ENCODE measurements around the gene ZNF511. TPM values are rescaled to one million over a fixed set of nuclear protein-coding genes. Genes with fewer than 3 reads are reported as not detected.
A peak's percentile ranks its signal among the peaks of the same experiment; 100 is the strongest.

ZNF511 gene
- total and polyA plus RNA-seq, 3 experiments from 2014 or later, result 82.2 to 90.8 (median 83.2) TPM

DNA sequence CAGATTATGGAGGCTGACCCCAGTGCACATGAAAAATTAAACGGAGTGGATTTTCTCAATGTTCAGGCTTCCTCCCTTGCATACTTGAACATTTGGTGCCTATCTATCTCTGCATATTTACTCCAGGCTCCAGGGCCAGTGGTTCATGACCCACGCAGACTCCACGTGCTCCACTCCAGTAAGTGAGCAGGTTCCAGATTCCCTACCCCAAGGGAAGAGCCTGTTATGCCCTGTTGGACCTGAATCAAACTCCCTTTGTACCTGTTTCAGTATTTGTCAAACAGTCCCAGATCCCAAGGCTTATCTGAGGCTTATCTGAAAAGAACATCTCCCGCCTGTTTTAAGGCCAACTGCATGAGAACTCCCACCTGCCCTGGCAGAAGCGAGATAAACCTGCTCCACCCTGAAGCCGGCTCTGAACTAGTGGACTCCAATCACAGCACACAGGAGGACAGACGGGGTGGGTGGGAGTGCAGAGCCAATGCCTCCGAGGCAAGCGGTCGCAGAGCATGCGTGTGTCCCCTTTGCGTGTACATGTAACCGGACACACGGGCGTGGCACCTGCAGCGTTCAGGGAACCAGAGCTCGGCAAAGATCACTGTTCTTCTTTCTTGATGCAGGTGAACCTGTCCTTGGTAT is 51.4 kb downstream of the ZNF511 start:
- Histone ChIP-seq H3K36me3 (ENCODE audit: insufficient read depth, low read length) (no peaks in the 10 kb centered on the region), H3K4me3 (ENCODE audit: low read length) (no peak overlapping the region), H3K4me1 (ENCODE audit: insufficient read depth, low read length) (peaks cover 6% of the 10 kb centered on the region), H3K27me3 (ENCODE audit: insufficient read depth, low read length, poor library complexity, severe bottlenecking) (no peaks in the 10 kb centered on the region), H3K27ac (ENCODE audit: low read depth, low read length) (no peak overlapping the region), H3K9me3 (ENCODE audit: low read length) (no peaks in the 10 kb centered on the region)
- H3K36me3 Mint-ChIP-seq, result peaks cover 4 to 24% (median 6%) of the 10 kb centered on the region in 3 donors
- POLR2A ChIA-PET, result no interaction called here
- DNase-seq, result no peak
- CTCF ChIA-PET, result interaction anchor here (3.5 kb wide), 1 partner anchor 31 kb away, joined by 16 read pairs; no protein-coding TSS in a partner anchor
- peaks cover 9 to 37% (median 25%) of the 10 kb centered on the region in 3 donors for H3K4me1 Mint-ChIP-seq
- no peaks in the 10 kb centered on the region for H3K9me3 Mint-ChIP-seq
- H3K27me3 Mint-ChIP-seq, result no peaks in the 10 kb centered on the region
- peak overlapping the region in 6 of 8 donors; percentile 29 to 75 (median 50) for H3K27ac Mint-ChIP-seq
- peak overlapping the region in 2 of 7 donors; percentile 28 to 33 for H3K4me3 Mint-ChIP-seq

DNA sequence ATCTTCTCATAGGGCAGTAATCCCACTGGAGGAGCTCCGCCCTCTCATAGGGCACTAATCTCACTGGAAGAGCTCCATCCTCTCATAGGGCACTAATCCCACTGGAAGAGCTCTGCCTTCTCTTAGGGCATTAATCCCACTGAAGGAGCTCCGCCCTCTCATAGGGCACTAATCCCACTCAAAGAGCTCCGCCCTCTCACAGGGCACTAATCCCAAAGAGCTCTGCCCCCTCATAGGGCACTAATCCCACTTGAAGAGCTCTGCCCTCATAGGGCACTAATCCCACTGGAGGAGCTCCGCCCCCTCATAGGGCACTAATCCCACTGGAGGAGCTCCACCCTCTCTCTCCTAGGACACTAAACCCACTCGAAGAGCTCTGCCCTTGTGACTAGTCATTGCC is 52.5 kb downstream of the ZNF511 start:
- Histone ChIP-seq H3K9me3 (ENCODE audit: low read length) (no peaks in the 10 kb centered on the region), H3K4me1 (ENCODE audit: insufficient read depth, low read length) (peaks cover 6% of the 10 kb centered on the region), H3K4me3 (ENCODE audit: low read length) (no peak overlapping the region), H3K36me3 (ENCODE audit: insufficient read depth, low read length) (no peaks in the 10 kb centered on the region), H3K27me3 (ENCODE audit: insufficient read depth, low read length, poor library complexity, severe bottlenecking) (no peaks in the 10 kb centered on the region), H3K27ac (ENCODE audit: low read depth, low read length) (no peak overlapping the region)
- peak overlapping the region in 5 of 8 donors; percentile 36 to 75 (median 49) for H3K27ac Mint-ChIP-seq
- no peaks in the 10 kb centered on the region for H3K9me3 Mint-ChIP-seq
- peak overlapping the region in 6 of 7 donors; percentile 36 to 79 (median 52) for H3K4me3 Mint-ChIP-seq
- no peak for DNase-seq
- ChIA-PET CTCF (interaction anchor here (0.7 to 3.5 kb wide), 5 partner anchors 9 to 53 kb away, joined by 3 to 16 read pairs (median 3); no protein-coding TSS in a partner anchor), POLR2A (interaction anchor here (0.9 kb wide), 1 partner anchor 28 kb away, joined by 4 read pairs; no protein-coding TSS in a partner anchor)
- no peaks in the 10 kb centered on the region for H3K27me3 Mint-ChIP-seq
- H3K4me1 Mint-ChIP-seq, result peaks cover 6 to 34% (median 25%) of the 10 kb centered on the region in 3 donors
- H3K36me3 Mint-ChIP-seq, result peaks cover 4 to 35% (median 6%) of the 10 kb centered on the region in 3 donors

DNA sequence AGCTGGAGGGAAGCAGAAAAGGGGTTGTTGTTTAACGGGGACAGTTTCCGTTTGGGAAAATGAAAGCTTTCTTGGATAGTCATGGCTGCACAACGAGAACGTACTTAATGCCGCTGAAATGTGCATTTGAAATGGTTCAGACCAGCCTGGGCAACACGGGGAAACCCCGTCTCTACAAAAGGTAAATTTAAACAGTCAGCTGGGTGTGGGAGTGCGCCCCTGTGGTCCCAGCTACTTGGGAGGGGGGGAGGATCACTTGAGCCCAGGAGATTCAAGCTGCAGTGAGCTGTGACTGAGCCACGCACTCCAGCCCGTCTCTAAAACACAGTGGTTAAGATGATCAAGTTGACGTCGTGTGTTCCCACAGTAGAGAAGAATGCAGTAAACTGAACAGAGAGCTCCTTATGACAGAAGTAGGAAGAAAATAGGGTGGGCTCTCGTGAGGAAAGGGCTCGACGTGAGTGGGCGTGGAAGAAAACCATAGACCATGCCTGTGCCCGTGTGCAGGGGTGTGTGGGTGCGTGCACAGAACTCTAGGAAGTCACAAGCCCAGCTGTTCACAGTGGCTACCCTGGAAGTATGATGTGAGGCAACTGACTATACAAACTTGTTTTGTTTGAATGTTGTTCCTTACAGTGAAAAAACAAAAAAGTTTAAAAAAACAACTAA is 53.2 kb downstream of the ZNF511 start:
- peaks cover 6 to 32% (median 25%) of the 10 kb centered on the region in 3 donors for H3K4me1 Mint-ChIP-seq
- CTCF ChIA-PET, result interaction anchor here (1.0 to 3.5 kb wide), 4 partner anchors 9 to 37 kb away, joined by 3 to 16 read pairs (median 3); no protein-coding TSS in a partner anchor
- H3K9me3 Mint-ChIP-seq, result no peaks in the 10 kb centered on the region
- peak overlapping the region in 7 of 8 donors; percentile 36 to 78 (median 70) for H3K27ac Mint-ChIP-seq
- H3K27ac ChIP-seq (ENCODE audit: low read depth, low read length), result no peak overlapping the region
- peaks cover 4 to 40% (median 6%) of the 10 kb centered on the region in 3 donors for H3K36me3 Mint-ChIP-seq
- no peaks in the 10 kb centered on the region for H3K9me3 ChIP-seq (ENCODE audit: low read length)
- H3K4me3 ChIP-seq (ENCODE audit: low read length), result no peak overlapping the region
- H3K27me3 ChIP-seq (ENCODE audit: insufficient read depth, low read length, poor library complexity, severe bottlenecking), result no peaks in the 10 kb centered on the region
- DNase-seq, result no peak
- H3K36me3 ChIP-seq (ENCODE audit: insufficient read depth, low read length), result no peaks in the 10 kb centered on the region
- H3K4me3 Mint-ChIP-seq, result peak overlapping the region; percentile 36 to 79 (median 48)
- POLR2A ChIA-PET, result interaction anchor here (0.9 kb wide), 1 partner anchor 27 kb away, joined by 4 read pairs; no protein-coding TSS in a partner anchor
- H3K4me1 ChIP-seq (ENCODE audit: insufficient read depth, low read length), result peaks cover under 1% of the 10 kb centered on the region
- no peaks in the 10 kb centered on the region for H3K27me3 Mint-ChIP-seq

Other genes starting within 250 kb of the ZNF511 start
- not detected for gene ADGRA1, start 221.0 kb upstream of the ZNF511 start, total RNA-seq
- gene ADGRA1, start 221.0 kb upstream of the ZNF511 start, polyA plus RNA-seq, result not detected
- not detected for gene KNDC1, start 148.7 kb upstream of the ZNF511 start, total RNA-seq
- 0.05 TPM for gene KNDC1, start 148.7 kb upstream of the ZNF511 start, polyA plus RNA-seq
- not detected for gene UTF1, start 78.7 kb upstream of the ZNF511 start, total RNA-seq
- not detected for gene UTF1, start 78.7 kb upstream of the ZNF511 start, polyA plus RNA-seq
- not detected for gene VENTX, start 71.1 kb upstream of the ZNF511 start, total RNA-seq
- gene VENTX, start 71.1 kb upstream of the ZNF511 start, polyA plus RNA-seq, result not detected
- gene ADAM8, start 32.0 kb upstream of the ZNF511 start, total RNA-seq, result 10 to 100 TPM; 67.0 to 70.0 TPM
- gene ADAM8, start 32.0 kb upstream of the ZNF511 start, polyA plus RNA-seq, result 74.9 TPM
- 10 to 100 TPM; 67.9 to 68.1 TPM for gene TUBGCP2, start within 50 bp of the ZNF511 start, total RNA-seq
- 39.9 TPM for gene TUBGCP2, start within 50 bp of the ZNF511 start, polyA plus RNA-seq
- gene CALY, start 28.0 kb downstream of the ZNF511 start, total RNA-seq, result 1 to 10 TPM in 1 of 2 experiments, under 1 TPM in 1; 0.92 to 1.3 TPM
- 0.83 TPM for gene CALY, start 28.0 kb downstream of the ZNF511 start, polyA plus RNA-seq
- not detected for gene PRAP1, start 38.5 kb downstream of the ZNF511 start, total RNA-seq
- gene PRAP1, start 38.5 kb downstream of the ZNF511 start, polyA plus RNA-seq, result not detected
- 10 to 100 TPM; 34.6 to 39.8 TPM for gene FUOM, start 49.1 kb downstream of the ZNF511 start, total RNA-seq
- gene FUOM, start 49.1 kb downstream of the ZNF511 start, polyA plus RNA-seq, result 22.9 TPM
- gene ECHS1, start 64.4 kb downstream of the ZNF511 start, total RNA-seq, result 10 to 100 TPM; 74.7 to 76.3 TPM
- gene ECHS1, start 64.4 kb downstream of the ZNF511 start, polyA plus RNA-seq, result 103 TPM
- 1 to 10 TPM; 6.4 to 6.7 TPM for gene PAOX, start 70.3 kb downstream of the ZNF511 start, total RNA-seq
- 16.8 TPM for gene PAOX, start 70.3 kb downstream of the ZNF511 start, polyA plus RNA-seq
- gene MTG1, start 85.2 kb downstream of the ZNF511 start, total RNA-seq, result 10 to 100 TPM; 53.9 to 54.6 TPM
- gene MTG1, start 85.2 kb downstream of the ZNF511 start, polyA plus RNA-seq, result 38.5 TPM
- gene SPRN, start 115.7 kb downstream of the ZNF511 start, total RNA-seq, result not detected
- gene SPRN, start 115.7 kb downstream of the ZNF511 start, polyA plus RNA-seq, result 0.43 TPM
- 1 to 10 TPM; 1.4 to 1.5 TPM for gene SCART1, start 145.0 kb downstream of the ZNF511 start, total RNA-seq
- gene SCART1, start 145.0 kb downstream of the ZNF511 start, polyA plus RNA-seq, result 3.2 TPM
- gene CYP2E1, start 218.4 kb downstream of the ZNF511 start, total RNA-seq, result under 1 TPM; 0.28 to 0.40 TPM
- gene CYP2E1, start 218.4 kb downstream of the ZNF511 start, polyA plus RNA-seq, result 0.68 TPM

All from CD8-positive, alpha-beta memory T cell (primary cell).